Measurements from ENCODE around the gene CLIC6. TPM values are rescaled to one million over a fixed set of nuclear protein-coding genes. Genes with fewer than 3 reads are reported as not detected.

Gene CLIC6
- total and polyA plus RNA-seq, 2 of the 4 experiments (the other 2 are of a cell fraction), result not detected

GRCh38 chr21:34692458-34693020, 23.7 kb downstream of the CLIC6 start:
- H3K36me3 ChIP-seq (ENCODE audit: control insufficient read depth, insufficient read depth, low read length), result no peaks in the 10 kb centered on the region
- DNase-seq (no peak), ATAC-seq (ENCODE audit: low read depth) (no peak)
- dilution Hi-C loops (cut with HindIII; ENCODE audit: low sequenced_read_pairs, unreplicated experiment), result no loop called here
- H4K20me1 ChIP-seq (ENCODE audit: insufficient read depth, low read length), result no peaks in the 10 kb centered on the region
- peaks cover 40% of the 10 kb centered on the region for H3K27me3 ChIP-seq (ENCODE audit: control insufficient read depth, insufficient read depth, low read length)
- H3K9me3 ChIP-seq (ENCODE audit: control insufficient read depth, insufficient read depth, low read length), result 0 out of 2 replicates have a peak, but pooled peaks cover 6% of the 10 kb centered on the region
- no peak overlapping the region for H2BK5ac ChIP-seq (ENCODE audit: low read depth, low read length, poor library complexity, severe bottlenecking)
- peaks cover 0 to 4% of the 10 kb centered on the region in 2 experiments; a peak in 1 of 4 replicates for H3K79me1 ChIP-seq (ENCODE audit: low read depth in 1 of 2, low read length in 2 of 2)
- H3K4ac ChIP-seq (ENCODE audit: low read depth, low read length), result no peak overlapping the region
- no peak overlapping the region for H3K14ac ChIP-seq (replicated peaks; ENCODE audit: low read depth, low read length)
- no peak overlapping the region for H3K4me3 ChIP-seq (ENCODE audit: insufficient read depth, low read depth, low read length)
- in situ Hi-C loops (cut with MboI; ENCODE audit: low sequenced_read_pairs), result no loop called here
- H4K8ac ChIP-seq (ENCODE audit: low read depth in 2 of 2, low read length in 2 of 2), result no peak overlapping the region
- no peak overlapping the region for H3K9ac ChIP-seq (ENCODE audit: low read depth, low read length)
- no TSS peak for BruUV-seq (replicated peaks)
- H2AK5ac ChIP-seq (ENCODE audit: low read depth, low read length), result no peak overlapping the region
- 100% methylated on average over 1 of the region's 2 CpGs; no CpG with 5 or more reads in 1 of the 2 experiments for WGBS, 2 experiments (ENCODE audit: extremely low coverage in 2 of 2, insufficient read length in 1 of 2)
- no peaks in the 10 kb centered on the region for H3K4me1 ChIP-seq (ENCODE audit: control insufficient read depth, insufficient read depth, low read length)
- no peak overlapping the region for H2BK20ac ChIP-seq (ENCODE audit: low read depth, low read length)
- no peak overlapping the region for H3K23ac ChIP-seq (ENCODE audit: low read depth, low read length)
- no peak overlapping the region for H2BK120ac ChIP-seq (ENCODE audit: low read depth, low read length)
- H3K4me2 ChIP-seq (ENCODE audit: low read depth, low read length), result no peak overlapping the region
- H2AK9ac ChIP-seq (replicated peaks; ENCODE audit: low read depth, low read length, poor library complexity), result no peak overlapping the region
- TF ChIP-seq RFX5 (IDR thresholded peaks at IDR 0.05; ENCODE audit: low read depth, low read length) (no peak), MAFK (IDR thresholded peaks at IDR 0.05; ENCODE audit: low read depth, low read length) (no peak), RAD21 (IDR thresholded peaks at IDR 0.05; ENCODE audit: low read length) (no peak), POLR2A (IDR thresholded peaks at IDR 0.05; ENCODE audit: low read depth, low read length) (no peak)
- intact Hi-C loops (cut with micrococcal nuclease), result loop anchor here (1.0 to 10.0 kb wide), 5 partner anchors 53 to 1248 kb away; partner anchors contain the start of gene RUNX1
- no peak overlapping the region for H4K5ac ChIP-seq (ENCODE audit: low read depth, low read length)
- H3K18ac ChIP-seq (ENCODE audit: low read depth, low read length), result no peak overlapping the region
- no peak overlapping the region for H4K91ac ChIP-seq (ENCODE audit: insufficient read depth, low read depth, low read length)
- no peak overlapping the region for H3K27ac ChIP-seq (ENCODE audit: insufficient read depth, low read length)
- H2AFZ ChIP-seq (replicated peaks; ENCODE audit: low read length, poor library complexity), result no peak overlapping the region
- no peak overlapping the region for H3K56ac ChIP-seq (ENCODE audit: extremely low read depth, insufficient read depth, low read length)
- POLR2A ChIA-PET (ENCODE audit: unreplicated experiment), result interaction anchor here (0.6 kb wide), 1 partner anchor 178 kb away, joined by 3 read pairs; no protein-coding TSS in a partner anchor
- peaks cover 3% of the 10 kb centered on the region; the same call in 1 of the 2 replicates for H3K9me1 ChIP-seq (ENCODE audit: insufficient read depth, low read length)
- CTCF ChIA-PET, result interaction anchor here (0.8 to 1.5 kb wide), 2 partner anchors 103 to 142 kb away, joined by 3 read pairs; no protein-coding TSS in a partner anchor
- H2BK15ac ChIP-seq (ENCODE audit: low read depth, low read length), result no peak overlapping the region

All from IMR-90 (cell line).